ENCODE results near the gene NPAS1. TPM values are rescaled to one million over a fixed set of nuclear protein-coding genes. Genes with fewer than 3 reads are reported as not detected.
"Not testable (repeated sequence)": the region's sequence is repeated elsewhere in the genome, so short reads cannot be mapped to it uniquely, and the experiment has no call there.

Gene NPAS1
- total RNA-seq, 1 donor from 2014 or later = 2.9 TPM

DNA sequence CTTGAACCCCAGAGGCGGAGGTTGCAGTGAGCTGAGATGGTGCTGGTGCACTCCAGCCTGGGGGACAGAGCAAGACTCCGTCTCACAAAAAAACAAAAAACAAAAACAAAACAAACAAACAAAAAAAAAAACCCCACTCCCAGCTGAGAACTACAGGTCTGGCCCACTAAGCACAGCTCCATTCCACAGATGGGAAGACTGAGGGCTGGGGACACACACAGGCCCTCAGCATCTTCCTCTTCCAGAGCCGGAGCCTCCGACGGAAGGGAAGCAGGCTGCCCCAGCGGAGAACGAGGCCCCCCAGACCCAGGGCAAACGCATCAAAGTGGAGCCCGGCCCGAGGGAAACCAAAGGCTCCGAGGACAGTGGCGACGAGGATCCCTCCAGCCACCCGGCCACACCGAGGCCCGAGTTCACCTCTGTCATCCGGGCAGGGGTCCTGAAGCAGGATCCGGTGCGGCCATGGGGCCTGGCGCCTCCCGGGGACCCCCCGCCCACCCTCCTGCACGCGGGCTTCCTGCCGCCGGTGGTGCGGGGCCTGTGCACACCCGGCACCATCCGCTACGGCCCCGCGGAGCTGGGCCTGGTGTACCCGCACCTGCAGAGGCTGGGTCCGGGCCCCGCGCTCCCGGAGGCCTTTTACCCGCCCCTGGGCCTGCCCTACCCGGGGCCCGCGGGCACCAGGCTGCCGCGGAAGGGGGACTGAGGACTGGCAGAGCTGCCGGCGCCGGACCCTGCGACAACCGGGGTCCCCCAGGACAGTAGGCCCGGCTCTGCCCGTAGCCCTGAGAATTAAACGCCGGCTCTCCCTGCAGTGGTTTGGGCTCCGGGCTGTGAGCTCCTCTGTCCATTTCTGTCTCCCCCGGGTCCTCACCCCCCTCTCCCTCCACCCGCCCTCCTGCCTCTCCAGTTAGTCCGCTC, 25.6 kb downstream of the NPAS1 start:
- DNase-seq (ENCODE audit: low spot score in 2 of 2) = no peak
- FAIRE-seq = no peak

DNA sequence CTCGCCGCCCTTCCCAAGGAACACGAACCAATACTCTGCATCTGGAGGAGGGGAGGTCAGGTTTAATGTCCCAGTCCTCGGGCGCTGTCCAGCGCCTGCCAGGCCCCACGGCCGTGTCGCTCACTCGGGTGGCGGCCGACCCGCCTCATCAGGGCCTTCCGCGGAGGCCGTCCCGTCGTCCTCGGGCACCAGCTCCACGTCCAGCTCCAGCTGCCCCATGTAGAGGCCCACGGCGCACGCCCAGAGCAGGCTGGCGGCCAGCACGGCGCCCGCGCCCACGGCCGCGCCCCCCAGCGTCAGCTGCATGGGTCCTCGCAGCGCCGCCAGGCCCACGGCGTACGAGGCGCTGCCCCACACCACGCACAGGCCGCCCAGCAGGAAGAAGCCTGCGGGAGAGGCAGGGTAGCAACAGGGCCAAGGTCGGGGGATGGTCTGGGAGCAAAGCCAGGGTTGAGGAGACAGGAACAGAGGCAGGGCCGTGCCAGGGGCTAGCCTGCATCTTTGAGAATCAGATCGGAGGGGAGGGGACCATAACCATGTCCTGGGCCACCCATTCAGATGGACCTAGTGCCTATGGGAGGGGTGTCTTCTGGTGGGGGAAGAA, 26.3 kb downstream of the NPAS1 start:
- DNase-seq (ENCODE audit: low spot score in 2 of 2) = no peak
- FAIRE-seq = no peak

DNA sequence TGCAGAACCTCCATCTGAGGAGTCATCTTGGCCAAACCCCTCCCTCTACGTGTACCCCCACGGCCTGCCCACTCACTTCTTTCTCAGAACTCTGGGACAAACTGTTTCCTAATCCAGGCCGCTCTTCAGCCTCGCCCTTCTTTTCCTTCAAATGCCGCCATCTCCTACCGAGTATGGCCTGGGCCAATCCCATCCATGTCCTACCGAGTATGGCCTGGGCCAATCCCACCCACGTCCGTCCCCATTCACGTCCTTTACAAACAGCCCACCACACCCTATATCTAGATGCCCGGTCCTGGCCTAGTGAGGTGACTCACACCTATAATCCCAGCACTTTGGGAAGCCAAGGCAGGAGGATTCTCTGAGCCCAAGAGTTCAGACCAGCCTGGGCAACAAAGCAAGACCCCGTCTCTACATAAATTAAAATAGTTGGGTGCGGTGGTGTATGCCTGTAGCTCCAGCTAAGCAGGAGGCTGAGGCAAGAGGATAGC, 27.7 kb downstream of the NPAS1 start:
- DNase-seq (ENCODE audit: low spot score in 2 of 2) (no peak), FAIRE-seq (no peak)

DNA sequence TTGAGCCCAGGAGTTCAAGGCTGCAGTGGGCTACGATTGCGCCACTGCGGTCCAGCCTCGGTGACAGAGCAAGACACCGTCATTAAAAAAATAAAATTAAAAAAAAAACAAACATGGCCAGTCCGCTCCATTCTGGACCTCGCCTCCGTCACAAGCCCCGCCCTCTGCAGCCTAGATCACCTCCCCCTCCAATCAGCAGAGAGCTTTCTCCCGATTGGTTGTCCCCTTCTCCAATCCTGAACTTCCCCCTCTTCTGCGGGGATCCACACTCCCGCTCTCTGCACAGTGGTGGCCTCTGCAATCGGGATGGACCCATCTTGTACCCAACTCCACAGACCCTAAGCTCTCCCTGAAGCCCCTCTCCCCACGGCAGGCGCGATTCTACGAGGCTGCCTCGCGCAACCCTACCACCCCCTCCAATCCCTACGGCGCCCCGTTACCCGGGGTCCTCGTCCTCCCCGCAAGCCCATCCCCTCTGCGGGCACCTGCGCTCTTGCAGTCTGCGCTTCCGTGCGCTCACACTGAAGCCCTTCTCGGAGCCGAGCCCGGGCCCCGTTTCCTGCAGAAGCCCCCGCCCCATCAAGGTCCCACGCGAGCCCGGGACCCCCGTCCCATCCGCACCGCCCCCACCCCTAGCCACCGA, 28.2 kb downstream of the NPAS1 start:
- peak; percentile 91 to 96 for DNase-seq (ENCODE audit: low spot score in 2 of 2)
- no peak for FAIRE-seq

DNA sequence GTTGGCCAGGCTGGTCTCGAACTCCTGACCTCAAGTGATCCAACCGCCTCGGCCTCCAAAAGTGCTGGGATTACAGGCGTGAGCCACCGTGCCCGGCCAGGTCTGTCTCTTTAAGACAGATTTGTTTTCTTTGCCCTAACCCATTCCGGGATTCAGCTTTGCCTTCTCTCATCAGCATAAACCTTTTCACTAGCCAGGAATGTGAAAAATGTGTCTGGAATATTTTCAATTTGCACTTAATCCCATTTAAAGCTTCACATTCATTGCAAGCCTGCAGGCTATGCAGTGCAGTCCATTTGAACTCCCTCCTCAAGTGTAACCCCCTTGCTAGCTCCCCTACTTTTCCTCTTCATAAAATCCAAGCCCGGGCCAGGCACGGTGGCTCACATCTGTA, 29.7 kb downstream of the NPAS1 start:
- no peak for DNase-seq (ENCODE audit: low spot score in 2 of 2)
- FAIRE-seq = no peak

DNA sequence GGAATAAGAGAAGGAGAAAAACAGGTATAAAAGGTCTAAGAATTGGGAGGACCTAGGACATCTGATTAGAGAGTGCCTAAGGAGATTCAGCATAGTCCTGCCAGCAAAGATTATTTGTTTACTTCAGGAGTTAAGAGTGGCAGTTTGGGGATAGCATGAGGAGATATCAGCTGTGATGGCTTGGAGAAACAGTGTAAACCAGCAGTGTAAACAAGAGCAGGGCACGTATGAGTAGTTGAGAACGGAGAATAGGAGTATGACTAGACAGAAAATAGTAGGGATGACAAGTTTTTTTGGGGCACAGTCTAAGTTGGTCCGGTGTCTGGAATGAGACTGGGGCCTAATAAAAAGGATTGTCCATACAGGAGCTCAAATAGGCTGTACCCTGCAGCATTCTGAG, 30.9 kb downstream of the NPAS1 start:
- not testable (repeated sequence) for DNase-seq (ENCODE audit: low spot score in 2 of 2); FAIRE-seq

DNA sequence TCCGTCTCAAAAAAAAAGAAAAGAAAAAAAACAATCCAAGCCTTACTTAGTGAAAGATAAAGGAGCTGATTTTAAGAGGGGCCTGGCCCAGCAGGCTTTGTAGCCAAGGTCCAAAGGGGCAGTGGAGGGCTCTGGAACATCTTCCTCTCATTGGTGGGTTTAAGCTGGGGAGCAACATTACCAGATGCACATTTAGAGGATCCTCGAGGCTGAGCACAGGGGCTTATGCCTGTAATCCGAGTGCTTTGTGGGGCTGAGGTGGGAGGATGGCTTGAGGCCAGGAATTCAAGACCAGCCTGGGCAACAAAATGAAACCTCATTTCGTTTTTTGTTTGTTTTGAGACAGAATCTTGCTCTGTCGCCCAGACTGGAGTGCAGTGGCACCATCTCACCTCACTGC, 36.8 kb downstream of the NPAS1 start:
- FAIRE-seq (no peak), DNase-seq (ENCODE audit: low spot score in 2 of 2) (no peak)

DNA sequence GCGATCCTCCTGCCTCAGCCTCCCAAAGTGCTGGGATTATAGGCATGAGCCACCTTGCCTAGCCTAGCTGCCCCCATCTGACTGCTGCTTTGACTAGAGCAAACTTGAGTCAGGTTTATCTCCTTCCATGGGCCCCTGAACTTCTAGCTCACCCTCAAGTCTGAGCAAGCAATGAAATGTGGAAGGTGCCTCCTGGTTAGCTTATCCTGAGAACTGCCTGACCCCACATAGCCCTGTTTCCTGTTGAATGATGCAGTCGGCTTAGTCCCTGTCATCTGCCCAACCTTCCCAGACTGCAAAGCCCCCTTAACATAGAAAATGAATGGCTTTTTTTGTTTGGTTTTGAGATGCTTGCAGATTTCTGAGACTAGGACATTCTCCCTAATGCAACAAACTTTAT, 37.7 kb downstream of the NPAS1 start:
- DNase-seq (ENCODE audit: low spot score in 2 of 2) (no peak), FAIRE-seq (no peak)

DNA sequence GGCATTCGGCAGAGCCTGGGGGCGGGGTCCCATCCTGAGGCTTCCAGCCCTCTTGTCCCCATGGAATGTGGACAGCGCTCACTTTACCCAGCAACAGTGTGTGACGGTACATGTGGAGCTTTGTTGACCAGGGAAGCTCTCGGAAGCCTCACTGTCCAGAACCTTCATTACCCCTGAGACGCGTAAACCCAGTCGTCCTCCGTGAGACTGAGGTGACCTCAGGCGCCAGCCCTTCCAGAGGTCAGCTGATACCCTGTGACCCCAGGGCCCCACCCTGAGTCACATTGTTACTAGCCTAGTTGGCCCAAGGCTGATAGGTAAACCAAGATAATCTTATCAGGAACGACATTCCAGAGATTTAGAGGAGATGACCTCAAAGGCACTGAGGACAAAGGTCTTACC, 39.0 kb downstream of the NPAS1 start:
- no peak for DNase-seq (ENCODE audit: low spot score in 2 of 2)
- FAIRE-seq = no peak

DNA sequence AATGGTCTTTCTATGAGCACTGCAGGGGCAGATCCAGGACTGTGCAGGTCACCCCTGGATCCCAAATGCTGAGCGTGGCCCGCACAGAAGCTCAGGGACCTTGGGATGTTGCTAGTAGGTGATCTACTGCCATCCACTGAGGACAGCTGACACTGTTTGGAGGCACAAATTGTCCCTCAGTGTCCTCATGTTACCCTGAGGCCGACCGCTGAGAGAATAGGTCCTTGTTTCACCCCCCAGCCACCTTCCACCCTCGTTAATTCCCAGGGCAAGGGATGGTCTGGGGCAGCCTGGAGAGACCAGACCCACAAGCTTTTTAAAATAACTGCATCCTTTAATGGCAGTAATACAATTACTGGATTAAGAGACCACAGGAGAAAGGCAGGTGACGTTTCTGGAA, 44.2 kb downstream of the NPAS1 start:
- FAIRE-seq = no peak

GRCh38 chr19:47065242-47065641, 45.6 kb downstream of the NPAS1 start:
- FAIRE-seq = no peak
- no peak for DNase-seq (ENCODE audit: low spot score in 2 of 2)

More for the DNA sequence above, 44.2 kb downstream of the NPAS1 start:
- no peak for DNase-seq (ENCODE audit: low spot score in 2 of 2)

DNA sequence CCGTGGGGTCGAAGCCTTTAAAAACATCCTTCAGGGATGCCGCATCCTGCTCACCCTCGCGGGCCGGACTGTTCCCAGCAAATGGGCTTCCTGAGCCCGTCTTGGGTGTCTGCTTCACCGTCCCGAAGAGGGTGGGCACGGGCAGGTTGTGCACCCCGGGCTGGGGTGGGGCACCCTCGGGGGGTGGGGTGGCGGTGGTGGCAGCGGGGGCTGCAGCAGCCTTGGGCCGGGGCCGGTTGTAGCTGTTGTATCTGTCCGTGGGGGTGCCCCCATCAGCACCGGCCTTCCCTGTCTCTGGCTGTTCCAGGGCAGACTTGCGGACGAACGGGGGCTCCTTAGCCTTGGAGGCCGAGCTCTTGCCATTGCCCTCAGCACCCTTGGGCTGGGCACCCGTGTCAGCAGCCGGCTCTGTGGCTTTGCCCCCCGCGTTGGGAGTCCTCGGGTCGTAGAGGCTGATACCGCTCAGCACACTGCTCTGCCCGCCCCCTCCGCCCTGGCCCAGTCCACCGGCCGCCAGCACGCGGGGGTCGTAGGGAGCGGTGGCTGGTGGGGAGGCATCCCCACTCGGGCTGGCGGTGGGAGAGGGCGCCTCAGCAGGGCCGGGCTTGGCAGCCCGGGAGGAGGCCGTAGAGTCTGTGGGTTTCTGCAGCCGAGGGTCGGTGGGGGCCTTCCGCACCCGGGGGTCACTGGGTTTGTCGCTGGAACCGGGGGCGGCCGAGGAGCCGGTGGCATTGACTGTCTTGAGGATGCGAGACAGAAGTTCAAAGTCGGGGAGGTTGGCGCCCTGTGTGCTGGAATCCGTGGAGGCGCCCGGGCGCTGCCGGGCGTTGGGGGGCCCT, 47.0 kb downstream of the NPAS1 start:
- no peak for FAIRE-seq
- no peak for DNase-seq (ENCODE audit: low spot score in 2 of 2)

DNA sequence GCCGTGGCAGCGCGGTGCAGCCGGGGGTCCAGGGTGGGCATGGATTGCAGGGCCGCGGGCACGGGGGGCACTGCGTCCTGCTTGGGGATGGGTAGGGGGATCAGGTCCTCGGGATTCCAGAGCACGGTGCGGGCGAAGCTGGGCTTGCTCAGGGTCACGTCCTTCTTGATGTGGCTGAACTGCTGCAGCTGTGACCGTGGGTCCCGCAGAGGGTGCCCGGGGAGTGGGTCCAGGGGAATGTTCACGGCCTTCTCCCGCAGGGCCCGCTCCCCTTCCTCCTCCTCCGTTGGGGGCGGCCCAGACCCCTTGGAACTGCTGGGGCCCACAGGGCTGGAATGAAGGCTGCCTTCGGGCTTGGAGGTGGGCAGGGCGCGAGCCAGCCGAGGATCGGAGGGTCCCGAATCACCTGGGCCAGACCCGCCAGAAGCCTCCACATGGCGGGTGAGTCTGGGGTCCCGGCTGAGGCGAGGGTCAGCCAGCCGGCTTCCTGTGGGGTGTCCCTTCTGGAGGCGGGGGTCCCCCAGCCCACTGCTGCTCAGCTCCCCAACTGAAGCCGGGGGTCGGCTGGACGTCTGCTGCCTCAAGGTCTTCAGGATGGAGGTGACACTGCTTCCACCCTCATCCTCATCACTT, 47.7 kb downstream of the NPAS1 start:
- DNase-seq (ENCODE audit: low spot score in 2 of 2) = no peak
- FAIRE-seq = no peak

GRCh38 chr19:47068246-47068645, 48.6 kb downstream of the NPAS1 start:
- FAIRE-seq = no peak
- no peak for DNase-seq (ENCODE audit: low spot score in 2 of 2)

GRCh38 chr19:47068876-47069406, 49.3 kb downstream of the NPAS1 start:
- DNase-seq (ENCODE audit: low spot score in 2 of 2) (no peak), FAIRE-seq (no peak)

DNA sequence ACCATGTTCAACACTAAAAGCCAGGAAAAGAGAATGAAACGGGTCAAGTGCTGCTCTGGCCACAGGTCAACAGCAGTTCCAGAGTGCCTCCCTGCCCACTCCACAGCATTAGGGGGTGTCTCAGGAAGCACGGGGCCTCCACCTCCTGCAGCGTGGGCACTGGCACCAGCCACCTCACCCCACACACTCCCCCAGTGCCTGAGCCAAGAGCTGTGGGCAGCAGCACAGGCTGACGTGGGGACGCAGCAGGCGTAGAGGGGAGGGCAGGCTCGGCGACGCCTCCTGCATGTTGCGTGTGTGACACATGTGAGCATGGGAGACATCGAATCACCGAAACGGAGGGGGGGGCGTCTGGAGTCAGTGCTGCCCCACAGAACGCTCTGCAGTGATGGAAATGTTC, 50.2 kb downstream of the NPAS1 start:
- DNase-seq (ENCODE audit: low spot score in 2 of 2) (no peak), FAIRE-seq (no peak)

DNA sequence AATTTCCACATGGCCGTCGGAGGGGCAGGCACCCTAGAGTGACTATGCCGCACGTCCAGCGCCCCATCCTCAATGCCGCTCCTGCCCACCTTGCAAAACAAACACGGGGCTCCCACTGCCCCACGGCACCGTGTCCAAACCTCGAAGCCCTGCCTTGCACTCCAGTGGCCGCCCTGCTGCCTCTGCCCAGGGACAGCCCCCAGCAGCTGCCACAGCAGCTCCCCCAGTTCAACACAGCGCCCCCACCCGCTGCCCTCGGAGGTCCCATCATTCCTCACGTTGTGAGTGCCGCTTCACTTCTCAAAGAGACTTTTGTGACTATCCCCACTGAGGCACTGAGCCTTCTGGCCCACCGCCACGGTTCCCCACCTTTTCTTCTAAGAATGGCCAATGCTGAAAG, 51.1 kb downstream of the NPAS1 start:
- FAIRE-seq (no peak), DNase-seq (ENCODE audit: low spot score in 2 of 2) (no peak)

DNA sequence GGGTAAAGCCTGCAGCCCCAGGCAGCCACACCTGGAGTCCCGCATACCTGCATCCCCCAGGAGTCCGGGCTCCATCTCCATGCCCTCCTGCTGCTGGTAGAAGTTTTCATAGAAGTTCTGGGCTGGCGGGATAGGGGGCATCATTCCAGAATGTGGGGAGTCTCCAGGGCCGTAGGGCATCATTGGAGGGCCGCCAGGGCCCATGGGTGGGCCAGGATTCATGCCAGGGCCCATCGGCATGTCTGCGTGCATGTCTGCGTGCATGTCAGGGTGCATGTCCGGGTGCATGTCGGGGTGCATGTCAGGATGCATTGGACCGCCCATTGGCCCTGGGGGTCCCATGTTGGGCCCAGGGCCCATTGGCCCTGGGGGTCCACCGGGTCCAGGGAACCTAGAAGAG, 52.1 kb downstream of the NPAS1 start:
- DNase-seq (ENCODE audit: low spot score in 2 of 2) = no peak
- FAIRE-seq = no peak

- no peak for DNase-seq (ENCODE audit: low spot score in 2 of 2)
These were observed 52.7 kb downstream of the NPAS1 start for GRCh38 chr19:47072323-47072722.

GRCh38 chr19:47073574-47073973, 53.9 kb downstream of the NPAS1 start:
- no peak for FAIRE-seq

More at GRCh38 chr19:47072323-47072722, 52.7 kb downstream of the NPAS1 start:
- no peak for FAIRE-seq

More at GRCh38 chr19:47073574-47073973, 53.9 kb downstream of the NPAS1 start:
- no peak for DNase-seq (ENCODE audit: low spot score in 2 of 2)
